GM12874 (cell line): ENCODE data around the gene RIPOR2.

Experiments
- TF ChIP-seq, protein P1 (sequence below): IDR thresholded peaks from 2 replicates; pipeline ENCODE4 v1.5.1; 2011; ENCODE audit warnings: low read depth, mild to moderate bottlenecking, control low read depth, low read length, moderate library complexity; ENCODE audit not compliant: insufficient read depth

Gene RIPOR2

DNA sequence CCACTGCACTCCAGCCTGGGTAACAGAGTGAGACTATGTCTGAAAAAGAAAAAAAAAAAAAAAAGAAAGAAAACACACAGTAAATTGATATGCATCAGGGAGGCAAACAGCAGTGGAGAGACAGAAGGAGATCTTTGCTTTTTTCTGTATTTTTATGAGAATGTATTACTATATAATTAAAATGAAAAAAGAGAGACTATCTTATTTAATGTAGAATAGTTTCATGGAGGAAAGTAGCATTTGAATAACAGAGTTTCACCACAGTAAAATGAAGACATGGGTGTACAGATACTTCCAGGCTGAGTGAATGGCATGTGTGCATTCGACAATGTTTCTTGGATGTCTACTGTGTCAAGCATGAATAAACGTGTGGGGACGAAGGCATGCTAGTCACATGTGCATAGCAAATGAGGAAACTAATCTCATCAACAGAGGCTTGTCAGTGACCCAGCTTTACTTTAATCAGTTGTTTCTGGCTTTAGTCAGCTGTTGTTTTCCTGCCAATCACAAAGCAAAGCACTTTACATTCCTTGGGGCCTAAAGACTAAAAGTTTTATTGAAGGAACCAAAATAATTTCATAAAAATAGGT, 81.6 kb downstream of the RIPOR2 start:
- TF ChIP-seq, protein P1, sequence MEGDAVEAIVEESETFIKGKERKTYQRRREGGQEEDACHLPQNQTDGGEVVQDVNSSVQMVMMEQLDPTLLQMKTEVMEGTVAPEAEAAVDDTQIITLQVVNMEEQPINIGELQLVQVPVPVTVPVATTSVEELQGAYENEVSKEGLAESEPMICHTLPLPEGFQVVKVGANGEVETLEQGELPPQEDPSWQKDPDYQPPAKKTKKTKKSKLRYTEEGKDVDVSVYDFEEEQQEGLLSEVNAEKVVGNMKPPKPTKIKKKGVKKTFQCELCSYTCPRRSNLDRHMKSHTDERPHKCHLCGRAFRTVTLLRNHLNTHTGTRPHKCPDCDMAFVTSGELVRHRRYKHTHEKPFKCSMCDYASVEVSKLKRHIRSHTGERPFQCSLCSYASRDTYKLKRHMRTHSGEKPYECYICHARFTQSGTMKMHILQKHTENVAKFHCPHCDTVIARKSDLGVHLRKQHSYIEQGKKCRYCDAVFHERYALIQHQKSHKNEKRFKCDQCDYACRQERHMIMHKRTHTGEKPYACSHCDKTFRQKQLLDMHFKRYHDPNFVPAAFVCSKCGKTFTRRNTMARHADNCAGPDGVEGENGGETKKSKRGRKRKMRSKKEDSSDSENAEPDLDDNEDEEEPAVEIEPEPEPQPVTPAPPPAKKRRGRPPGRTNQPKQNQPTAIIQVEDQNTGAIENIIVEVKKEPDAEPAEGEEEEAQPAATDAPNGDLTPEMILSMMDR = no peak

DNA sequence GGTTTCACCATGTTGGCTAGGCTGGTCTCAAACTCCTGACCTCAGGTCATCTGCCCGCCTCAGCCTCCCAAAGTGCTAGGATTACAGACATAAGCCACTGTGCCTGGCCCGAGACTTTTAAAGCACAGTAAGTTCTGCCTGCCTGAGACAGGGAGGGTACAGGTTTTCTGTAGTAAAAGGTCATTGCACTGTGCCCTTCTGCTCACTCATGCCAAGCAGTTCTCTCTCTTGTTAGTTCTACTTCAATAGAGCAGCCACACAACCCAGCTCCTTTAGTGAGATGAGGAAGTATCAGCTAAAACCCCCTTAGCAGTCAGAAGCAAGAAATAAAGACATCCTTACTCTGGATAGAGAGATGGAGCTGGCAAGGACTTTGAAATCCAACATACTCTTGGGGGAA, 84.7 kb downstream of the RIPOR2 start:
- TF ChIP-seq, protein P1 = no peak

DNA sequence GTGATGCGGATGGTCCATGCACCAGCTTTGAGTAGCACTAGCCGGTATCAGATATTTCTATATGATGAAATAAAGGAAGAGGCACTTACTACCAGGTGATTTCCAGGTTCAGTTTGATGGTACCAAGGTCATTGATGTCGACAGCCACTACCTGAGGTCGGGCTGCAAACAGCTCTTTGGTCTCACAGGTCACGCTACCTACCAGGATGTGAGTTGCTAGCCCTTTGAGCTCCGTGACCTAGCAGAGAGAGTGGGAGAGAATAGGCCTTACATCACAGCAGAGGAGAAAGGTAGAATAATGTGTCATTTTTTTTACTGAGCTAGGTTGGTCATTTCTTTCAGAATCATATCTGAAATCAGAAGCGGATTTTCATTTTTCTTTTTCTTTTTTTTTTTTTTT, 86.0 kb downstream of the RIPOR2 start:
- TF ChIP-seq, protein P1 = no peak

DNA sequence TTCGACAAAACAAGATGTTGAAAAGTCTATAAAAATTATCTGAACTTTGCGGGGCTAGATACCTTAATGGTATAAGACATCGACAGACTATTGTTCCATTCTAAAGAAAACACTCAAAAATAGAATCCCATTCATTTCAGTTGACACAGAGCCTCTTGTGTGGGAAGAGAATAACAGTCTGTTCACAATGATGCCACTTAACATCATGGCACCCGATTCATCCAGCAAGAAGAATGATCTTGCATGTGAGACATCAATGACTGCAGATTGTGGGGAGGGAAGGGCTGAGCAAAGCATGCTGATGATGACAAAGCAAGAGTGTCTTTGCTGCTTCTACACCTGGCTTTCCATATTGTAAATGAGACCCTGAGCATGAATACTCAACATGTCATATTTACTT, 87.3 kb downstream of the RIPOR2 start:
- TF ChIP-seq, protein P1 = no peak

DNA sequence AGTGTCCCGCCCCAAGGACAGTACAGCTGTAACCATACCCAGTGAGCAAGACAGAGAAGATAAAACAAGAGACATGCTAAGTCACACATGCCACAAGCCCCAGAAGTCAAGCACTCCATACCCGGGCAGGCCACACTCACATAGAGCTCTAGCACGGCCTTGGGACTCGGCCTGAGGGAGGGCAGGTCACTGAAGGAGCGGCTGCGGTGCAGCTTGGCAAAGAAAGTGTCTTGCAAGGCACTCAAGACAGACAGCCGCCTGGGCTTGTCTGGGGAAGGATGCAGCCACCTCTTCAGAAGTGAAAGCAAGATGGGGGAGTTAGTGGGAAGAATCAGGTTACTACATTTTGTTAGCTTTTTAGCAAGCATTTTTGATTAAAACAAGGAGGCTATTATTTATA, 88.4 kb downstream of the RIPOR2 start:
- TF ChIP-seq, protein P1 = no peak

DNA sequence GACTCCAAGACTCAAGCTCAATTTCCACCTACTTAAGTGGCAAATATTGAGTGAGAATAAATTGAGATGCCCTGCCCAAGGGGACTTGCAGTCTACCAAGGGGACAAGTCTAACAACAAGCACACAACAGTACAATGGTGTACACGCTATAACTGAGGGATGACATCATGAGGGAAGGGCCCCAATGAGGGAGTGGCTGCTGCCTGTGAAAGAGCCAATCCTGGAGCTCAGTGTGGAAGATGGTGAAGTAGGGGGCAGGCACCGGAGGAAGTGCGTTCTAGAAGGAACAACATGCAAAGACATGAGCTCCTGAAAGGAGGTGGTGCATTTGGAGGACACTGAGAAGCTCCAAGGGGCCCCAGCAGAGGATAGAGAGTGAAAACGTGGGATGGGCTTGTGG, 90.2 kb downstream of the RIPOR2 start:
- TF ChIP-seq, protein P1 = no peak

DNA sequence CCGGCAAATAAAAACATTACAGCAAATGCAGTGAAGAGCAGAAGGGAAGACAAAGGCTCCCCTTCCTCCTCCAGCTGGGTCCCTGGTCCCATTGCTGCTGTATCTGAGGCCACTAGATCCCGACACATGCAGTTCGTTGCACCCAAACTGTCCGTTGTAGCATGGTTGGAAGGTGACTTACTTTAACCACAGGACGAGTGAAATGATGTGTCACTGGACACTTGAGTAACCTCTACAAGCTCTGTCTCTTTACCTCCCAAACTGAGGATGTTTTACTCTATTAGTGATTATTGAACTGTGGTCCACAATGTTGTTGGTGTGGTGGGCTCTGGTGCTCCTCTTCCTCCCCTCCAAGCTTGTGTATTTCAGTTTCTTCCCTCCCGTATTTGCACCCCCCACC, 90.9 kb downstream of the RIPOR2 start:
- TF ChIP-seq, protein P1 = no peak
